Endothelial cell of umbilical vein (primary cell): Measurements from ENCODE around the gene THAP10. TPM values are rescaled to one million over a fixed set of nuclear protein-coding genes. Genes with fewer than 3 reads are reported as not detected.

Experiments used
- BruUV-seq: library from RNA; stranded (reverse); fragments of 400-500 nt; replicated peaks from 2 replicates; lab custom pipeline; 2021; lab: Mats Ljungman, UMichigan
- CTCF ChIA-PET: fragments of 300-600, 350-600 bp; sonication (Branson Sonifier 250); formaldehyde crosslinking; loops from one replicate; lab custom pipeline; 2021; ENCODE audit warnings: antibody characterized with exemption, inconsistent platforms; lab: Charles Lee
- POLR2A ChIA-PET: fragments of 300-600, 350-600 bp; sonication (Branson Sonifier 250); formaldehyde crosslinking; loops from one replicate; lab custom pipeline; 2021; ENCODE audit warnings: antibody characterized with exemption, inconsistent platforms; lab: Charles Lee
- DNase-seq: peaks from one replicate; pipeline ENCODE4 v3.0.0-alpha.2; 2011; ENCODE audit warnings: low read depth, low spot score
- FAIRE-seq: peaks from 2 replicates; lab custom pipeline; 2011; peaks lifted over from hg19 to GRCh38; lab: Jason Lieb, UNC
- H2AFZ ChIP-seq: 2 replicates; pipeline ENCODE4 v1.6.0; 2012; ENCODE audit warnings: low read depth, low read length, control low read depth, inconsistent platforms
- H3K27ac ChIP-seq: 2 replicates; pipeline ENCODE4 v1.5.1; 2011; ENCODE audit warnings: low read depth, mild to moderate bottlenecking, control low read depth, low read length, moderate library complexity; ENCODE audit not compliant: insufficient read depth
- H3K27me3 ChIP-seq, 2 experiments: 2 replicates each; pipeline versions ENCODE4 v1.6.0 to v1.6.1; 2011; ENCODE audit warnings: low read length in 2 of 2, mixed read lengths in 1 of 2; ENCODE audit not compliant: control insufficient read depth in 2 of 2, insufficient read depth in 2 of 2
- H3K36me3 ChIP-seq, 2 experiments: 2 replicates in 1 of 2; 3 replicates in 1 of 2; pipeline ENCODE4 v1.5.1; 2011; ENCODE audit warnings: low read length in 2 of 2, mild to moderate bottlenecking in 1 of 2, moderate library complexity in 1 of 2; ENCODE audit not compliant: control insufficient read depth in 2 of 2, insufficient read depth in 2 of 2; ENCODE audit errors: extremely low read depth in 1 of 2
- H3K4me1 ChIP-seq: 3 replicates; pipeline ENCODE4 v1.5.1; 2011; ENCODE audit warnings: mild to moderate bottlenecking, low read length; ENCODE audit not compliant: control insufficient read depth, insufficient read depth; ENCODE audit errors: extremely low read depth
- H3K4me2 ChIP-seq: 2 replicates; pipeline ENCODE4 v1.6.1; 2011; ENCODE audit warnings: low read length, control low read depth, mixed read lengths; ENCODE audit not compliant: insufficient read depth
- H3K4me3 ChIP-seq, 3 experiments: fragments of 200-600 bp in 1 of 3; sonication (generic), shearing (Covaris generic) in 1 of 3; replicated peaks in 1 of 3; 2 replicates each; pipeline ENCODE4 v1.5.1; 2011 to 2016; ENCODE audit warnings: control low read depth in 3 of 3, low read length in 3 of 3, mild to moderate bottlenecking in 2 of 3, inconsistent platforms in 1 of 3, low read depth in 1 of 3, moderate library complexity in 1 of 3; ENCODE audit not compliant: insufficient read depth in 1 of 3
- H3K79me2 ChIP-seq: 2 replicates; pipeline ENCODE4 v1.6.0; 2012; ENCODE audit warnings: low read length, inconsistent platforms; ENCODE audit not compliant: control insufficient read depth, insufficient read depth
- H3K9ac ChIP-seq: replicated peaks from 2 replicates; pipeline ENCODE3; 2011; ENCODE audit warnings: low read length, control low read depth; ENCODE audit not compliant: insufficient read depth; ENCODE audit errors: extremely low read depth
- H3K9me1 ChIP-seq: replicated peaks from 3 replicates; pipeline ENCODE4 v1.6.0; 2011; ENCODE audit warnings: mild to moderate bottlenecking, low read length; ENCODE audit not compliant: control insufficient read depth, insufficient read depth; ENCODE audit errors: extremely low read depth
- H3K9me3 ChIP-seq: replicated peaks from 2 replicates; pipeline ENCODE4 v1.5.1; 2012; ENCODE audit warnings: low read length, inconsistent platforms; ENCODE audit not compliant: control insufficient read depth, insufficient read depth
- H4K20me1 ChIP-seq: replicated peaks from 2 replicates; pipeline ENCODE3; 2011; ENCODE audit warnings: mild to moderate bottlenecking, low read length; ENCODE audit not compliant: control insufficient read depth, insufficient read depth; ENCODE audit errors: extremely low read depth
- FOS ChIP-seq: IDR thresholded peaks from 2 replicates; pipeline ENCODE4 v1.6.1; 2011; ENCODE audit warnings: mild to moderate bottlenecking, low read length, moderate library complexity, borderline replicate concordance; ENCODE audit not compliant: insufficient read depth
- GATA2 ChIP-seq: IDR thresholded peaks from 2 replicates; pipeline ENCODE4 v1.7.0; 2011; ENCODE audit warnings: low read depth, mild to moderate bottlenecking, moderate library complexity, mixed read lengths, low read length; ENCODE audit not compliant: insufficient read length, insufficient read depth
- JUN ChIP-seq: IDR thresholded peaks from 2 replicates; pipeline ENCODE4 v1.6.1; 2011; ENCODE audit warnings: borderline replicate concordance, low read depth; ENCODE audit not compliant: insufficient read length, insufficient read depth
- MYC ChIP-seq: IDR thresholded peaks from one replicate; pipeline ENCODE4 v1.6.1; 2011; ENCODE audit warnings: mild to moderate bottlenecking, low read depth, low read length
- POLR2A ChIP-seq: IDR thresholded peaks from 2 replicates; pipeline ENCODE4 v1.6.1; 2012; ENCODE audit warnings: low read depth, mild to moderate bottlenecking, control low read depth, low read length
- POLR2AphosphoS5 ChIP-seq: IDR thresholded peaks from 2 replicates; pipeline ENCODE4 v1.6.1; 2012; ENCODE audit warnings: low read depth, mild to moderate bottlenecking, control low read depth, low read length, moderate library complexity; ENCODE audit not compliant: insufficient read depth
- dilution Hi-C: fragments of 300-500 bp; cut with MboI; formaldehyde crosslinking; loops from one replicate; pipeline ENCODE4 v1.15.0; 2019; ENCODE audit warnings: low sequenced_read_pairs; ENCODE audit not compliant: extremely low pct_ligation_motif_present
- intact Hi-C: fragments of 100-400 bp; cut with micrococcal nuclease; formaldehyde crosslinking; loops from one replicate; pipeline ENCODE4 v1.10.0; 2022
- polyA plus RNA-seq, 4 experiments: library from polyadenylated mRNA; depleted of rRNA in 3 of 4; stranded (reverse) in 3 of 4; unstranded in 1 of 4; fragments of >200 nt; gene quantifications; 2 replicates each; pipeline versions ENCODE4 v1.2.1 to v1.2.3, GENCODE V29; 2011 to 2012; ENCODE audit warnings: missing spikeins in 1 of 4
- total RNA-seq: library from RNA; stranded (reverse); gene quantifications from 2 replicates; pipeline ENCODE4 v1.2.3, GENCODE V29; 2021
- TF ChIP-seq, protein P1 (sequence below): IDR thresholded peaks from 2 replicates; pipeline ENCODE4 v1.6.1; 2011; ENCODE audit not compliant: insufficient read depth, insufficient read length
- TF ChIP-seq, protein P2 (sequence below), 2 donors: IDR thresholded peaks; 1 replicate in 1 of 2; 2 replicates in 1 of 2; pipeline ENCODE4 v1.5.1; 2011; ENCODE audit warnings: low read length in 2 of 2, mild to moderate bottlenecking in 2 of 2, moderate library complexity in 2 of 2, control low read depth in 1 of 2, inconsistent platforms in 1 of 2, low read depth in 1 of 2; ENCODE audit not compliant: insufficient read depth in 1 of 2; ENCODE audit errors: extremely low read depth in 1 of 2

THAP10 gene
- total and polyA plus RNA-seq, 2 donors (not counting 3 experiments of a cell fraction or from before 2014, with no cell fraction given): 1.7 to 4.0 TPM

DNA sequence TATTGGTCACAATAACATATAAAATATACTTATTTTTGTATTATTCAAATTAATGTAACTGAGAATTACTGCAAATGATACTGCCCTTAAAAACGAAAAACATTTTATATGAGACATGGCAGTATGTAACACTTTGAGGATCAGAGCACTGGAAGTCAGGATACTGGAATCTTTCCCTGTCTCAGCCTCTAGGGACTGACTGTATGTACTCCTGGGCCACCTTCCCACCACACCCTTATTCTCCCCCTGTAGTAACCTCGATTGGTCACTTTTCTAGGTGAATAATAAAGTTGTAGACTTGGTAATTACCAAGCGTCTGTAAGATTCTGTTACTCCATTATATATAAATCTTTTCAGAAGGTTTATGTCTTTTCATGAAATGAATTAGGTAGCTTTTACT lies 43.4 kb upstream of the THAP10 start:
- H3K27me3 ChIP-seq: no peaks in the 10 kb centered on the region
- no peaks in the 10 kb centered on the region for H3K79me2 ChIP-seq
- intact Hi-C loops (no loop called here), dilution Hi-C loops (no loop called here)
- DNase-seq (no peak), FAIRE-seq (no peak)
- H3K4me3 ChIP-seq: no peak overlapping the region
- H3K9me1 ChIP-seq: no peaks in the 10 kb centered on the region
- no peaks in the 10 kb centered on the region for H3K9me3 ChIP-seq
- ChIA-PET POLR2A (no interaction called here), CTCF (interaction anchor here (0.8 to 2.2 kb wide), 3 partner anchors 22 to 61 kb away, joined by 3 to 4 read pairs (median 4); no protein-coding TSS in a partner anchor)
- no peaks in the 10 kb centered on the region for H4K20me1 ChIP-seq
- no peaks in the 10 kb centered on the region for H3K4me1 ChIP-seq
- no peak overlapping the region for H3K9ac ChIP-seq
- no peaks in the 10 kb centered on the region for H3K36me3 ChIP-seq
- no peak overlapping the region for H2AFZ ChIP-seq
- TF ChIP-seq GATA2 (no peak), JUN (no peak), FOS (no peak), MYC (no peak), POLR2A (no peak), POLR2AphosphoS5 (no peak)
- TF ChIP-seq, protein P1, sequence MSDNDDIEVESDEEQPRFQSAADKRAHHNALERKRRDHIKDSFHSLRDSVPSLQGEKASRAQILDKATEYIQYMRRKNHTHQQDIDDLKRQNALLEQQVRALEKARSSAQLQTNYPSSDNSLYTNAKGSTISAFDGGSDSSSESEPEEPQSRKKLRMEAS: no peak
- TF ChIP-seq, protein P2, sequence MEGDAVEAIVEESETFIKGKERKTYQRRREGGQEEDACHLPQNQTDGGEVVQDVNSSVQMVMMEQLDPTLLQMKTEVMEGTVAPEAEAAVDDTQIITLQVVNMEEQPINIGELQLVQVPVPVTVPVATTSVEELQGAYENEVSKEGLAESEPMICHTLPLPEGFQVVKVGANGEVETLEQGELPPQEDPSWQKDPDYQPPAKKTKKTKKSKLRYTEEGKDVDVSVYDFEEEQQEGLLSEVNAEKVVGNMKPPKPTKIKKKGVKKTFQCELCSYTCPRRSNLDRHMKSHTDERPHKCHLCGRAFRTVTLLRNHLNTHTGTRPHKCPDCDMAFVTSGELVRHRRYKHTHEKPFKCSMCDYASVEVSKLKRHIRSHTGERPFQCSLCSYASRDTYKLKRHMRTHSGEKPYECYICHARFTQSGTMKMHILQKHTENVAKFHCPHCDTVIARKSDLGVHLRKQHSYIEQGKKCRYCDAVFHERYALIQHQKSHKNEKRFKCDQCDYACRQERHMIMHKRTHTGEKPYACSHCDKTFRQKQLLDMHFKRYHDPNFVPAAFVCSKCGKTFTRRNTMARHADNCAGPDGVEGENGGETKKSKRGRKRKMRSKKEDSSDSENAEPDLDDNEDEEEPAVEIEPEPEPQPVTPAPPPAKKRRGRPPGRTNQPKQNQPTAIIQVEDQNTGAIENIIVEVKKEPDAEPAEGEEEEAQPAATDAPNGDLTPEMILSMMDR (IDR thresholded peaks at IDR 0.05; ENCODE audit: extremely low read depth in 1 of 2, insufficient read depth in 1 of 2, low read depth in 1 of 2, low read length in 2 of 2): no peak
- BruUV-seq: no TSS peak
- no peak overlapping the region for H3K27ac ChIP-seq
- H3K4me2 ChIP-seq: no peak overlapping the region
